SH-SY5Y (cell line): ENCODE data around the gene MOK.

ENCODE experiments used
- GATA2 ChIP-seq: IDR thresholded peaks from 2 replicates; pipeline ENCODE4 v1.6.1; 2011; ENCODE audit warnings: mild to moderate bottlenecking, low read depth, low read length
- GATA3 ChIP-seq: IDR thresholded peaks from 2 replicates; pipeline ENCODE4 v1.6.1; 2011; ENCODE audit warnings: low read depth, mild to moderate bottlenecking, low read length, moderate library complexity

- TF ChIP-seq GATA2 (no peak), GATA3 (no peak)
Measured at GRCh38 chr14:102225936-102226335, 79.0 kb downstream of the MOK start.
